Vagina (tissue), 2 donors: ENCODE measurements around the gene SHC3. TPM values are rescaled to one million over a fixed set of nuclear protein-coding genes. Genes with fewer than 3 reads are reported as not detected.
A peak's percentile ranks its signal among the peaks of the same experiment; 100 is the strongest.

ENCODE experiments used
- DNase-seq, 2 donors: peaks; one replicate each; pipeline ENCODE4 v3.0.0-alpha.2; 2017; ENCODE audit errors: extremely low spot score in 2 of 2
- H3K27ac ChIP-seq: fragments of 200-600 bp; sonication (generic); one replicate; pipeline ENCODE4 v1.5.1; 2019
- H3K27me3 ChIP-seq: fragments of 200-600 bp; sonication (generic); one replicate; pipeline ENCODE4 v1.5.1; 2019
- H3K36me3 ChIP-seq, 2 donors: fragments of 200-600 bp; sonication (generic); one replicate each; pipeline ENCODE4 v1.5.1; 2017 to 2019
- H3K4me1 ChIP-seq: fragments of 200-600 bp; sonication (generic); one replicate; pipeline ENCODE4 v1.5.1; 2019
- H3K4me3 ChIP-seq, 2 donors: fragments of 200-600 bp; sonication (generic); 1 replicate in 1 of 2; 2 replicates in 1 of 2; pipeline ENCODE4 v1.5.1; 2016 to 2019
- H3K9me3 ChIP-seq: fragments of 200-600 bp; sonication (generic); one replicate; pipeline ENCODE4 v1.5.1; 2019
- POLR2A ChIP-seq, 2 donors: fragments of 450-650 bp; IDR thresholded peaks; one replicate each; pipeline ENCODE4 v1.6.1; 2017; ENCODE audit warnings: antibody characterized with exemption in 2 of 2, mild to moderate bottlenecking in 2 of 2, moderate library complexity in 2 of 2
- POLR2AphosphoS5 ChIP-seq, 2 donors: sonication (generic); formaldehyde crosslinking; IDR thresholded peaks; one replicate each; pipeline ENCODE4 v1.9.0; 2017; ENCODE audit warnings: antibody characterized with exemption in 2 of 2, mild to moderate bottlenecking in 2 of 2, low read depth in 1 of 2; ENCODE audit not compliant: insufficient read depth in 1 of 2
- intact Hi-C: fragments of 100-400 bp; cut with DNase I; formaldehyde crosslinking; loops from one replicate; pipeline ENCODE4 v1.15.1; 2023
- total RNA-seq: library from RNA; depleted of rRNA; stranded (reverse); fragments of >200 nt; gene quantifications from one replicate; pipeline ENCODE4 v1.2.3, GENCODE V29; 2016
- TF ChIP-seq, protein P1 (sequence below), 3 experiments: fragments of 450-650 bp in 2 of 3; fragments of 200-600 bp in 1 of 3; sonication (generic) in 1 of 3; IDR thresholded peaks; one replicate each; pipeline ENCODE4 v1.5.1; 2017 to 2019; ENCODE audit warnings: antibody characterized with exemption in 3 of 3, mild to moderate bottlenecking in 2 of 3, moderate library complexity in 2 of 3

SHC3 gene
- total RNA-seq, 1 donor from 2014 or later = 6.1 TPM

DNA sequence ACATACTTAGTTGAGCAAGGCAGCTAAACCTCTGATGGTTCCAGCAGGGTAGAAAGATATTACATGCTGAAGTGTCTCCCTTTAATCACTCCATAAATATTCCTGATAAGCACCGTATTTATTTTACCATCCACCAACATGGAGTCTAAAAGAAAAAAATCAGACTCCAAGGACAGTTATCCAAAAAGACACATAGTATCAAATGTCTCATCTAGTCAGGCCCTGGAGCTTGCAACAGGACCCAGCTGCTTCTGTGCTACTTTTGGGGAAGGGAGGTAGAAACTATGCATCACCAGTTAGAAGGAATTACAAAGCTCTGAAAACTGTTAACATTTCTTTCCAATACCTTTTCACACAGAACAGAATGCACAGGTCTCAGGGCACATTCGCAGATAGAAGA is 99.2 kb downstream of the SHC3 start:
- no peak for TF ChIP-seq POLR2A (IDR thresholded peaks at IDR 0.05)
- no peak for TF ChIP-seq POLR2AphosphoS5 (IDR thresholded peaks at IDR 0.05; ENCODE audit: insufficient read depth in 1 of 2, low read depth in 1 of 2)
- TF ChIP-seq, protein P1, sequence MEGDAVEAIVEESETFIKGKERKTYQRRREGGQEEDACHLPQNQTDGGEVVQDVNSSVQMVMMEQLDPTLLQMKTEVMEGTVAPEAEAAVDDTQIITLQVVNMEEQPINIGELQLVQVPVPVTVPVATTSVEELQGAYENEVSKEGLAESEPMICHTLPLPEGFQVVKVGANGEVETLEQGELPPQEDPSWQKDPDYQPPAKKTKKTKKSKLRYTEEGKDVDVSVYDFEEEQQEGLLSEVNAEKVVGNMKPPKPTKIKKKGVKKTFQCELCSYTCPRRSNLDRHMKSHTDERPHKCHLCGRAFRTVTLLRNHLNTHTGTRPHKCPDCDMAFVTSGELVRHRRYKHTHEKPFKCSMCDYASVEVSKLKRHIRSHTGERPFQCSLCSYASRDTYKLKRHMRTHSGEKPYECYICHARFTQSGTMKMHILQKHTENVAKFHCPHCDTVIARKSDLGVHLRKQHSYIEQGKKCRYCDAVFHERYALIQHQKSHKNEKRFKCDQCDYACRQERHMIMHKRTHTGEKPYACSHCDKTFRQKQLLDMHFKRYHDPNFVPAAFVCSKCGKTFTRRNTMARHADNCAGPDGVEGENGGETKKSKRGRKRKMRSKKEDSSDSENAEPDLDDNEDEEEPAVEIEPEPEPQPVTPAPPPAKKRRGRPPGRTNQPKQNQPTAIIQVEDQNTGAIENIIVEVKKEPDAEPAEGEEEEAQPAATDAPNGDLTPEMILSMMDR (IDR thresholded peaks at IDR 0.05) = no peak
- intact Hi-C loops = loop anchor here (10.0 kb wide), 1 partner anchor 95 kb away; the partner anchor contains the start of gene SHC3
- Histone ChIP-seq H3K9me3 (no peaks in the 10 kb centered on the region), H3K27me3 (no peaks in the 10 kb centered on the region), H3K27ac (peak overlapping the region; percentile 61), H3K4me3 (no peak overlapping the region), H3K36me3 (no peaks in the 10 kb centered on the region), H3K4me1 (peaks cover 16% of the 10 kb centered on the region)
- DNase-seq = peak in 1 of 2 donors; percentile 79

DNA sequence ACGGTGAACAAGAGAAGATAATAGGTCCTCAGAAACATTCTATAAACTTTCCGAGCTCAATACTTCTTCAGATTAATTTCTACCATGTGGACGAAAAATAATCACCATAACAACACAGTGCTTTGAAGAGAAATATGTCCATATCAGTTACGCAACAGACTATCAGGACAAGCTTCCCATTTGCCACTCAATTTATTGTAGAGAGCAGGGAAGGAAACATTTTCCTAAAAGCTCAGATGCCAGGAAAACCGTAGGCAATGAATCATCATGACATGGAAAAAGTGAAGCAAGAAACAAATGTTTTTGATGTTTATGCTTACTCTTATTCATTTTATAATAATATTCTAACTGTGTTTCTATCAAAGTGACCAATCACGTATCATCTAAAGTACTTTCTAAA is 99.8 kb downstream of the SHC3 start:
- no peak for DNase-seq
- Histone ChIP-seq H3K27me3 (no peaks in the 10 kb centered on the region), H3K27ac (peak overlapping the region; percentile 61), H3K36me3 (no peaks in the 10 kb centered on the region), H3K4me3 (no peak overlapping the region), H3K4me1 (peaks cover 16% of the 10 kb centered on the region), H3K9me3 (no peaks in the 10 kb centered on the region)
- TF ChIP-seq POLR2A (IDR thresholded peaks at IDR 0.05) = no peak
- no peak for TF ChIP-seq POLR2AphosphoS5 (IDR thresholded peaks at IDR 0.05; ENCODE audit: insufficient read depth in 1 of 2, low read depth in 1 of 2)
- TF ChIP-seq, protein P1 (IDR thresholded peaks at IDR 0.05) = no peak
- intact Hi-C loops = loop anchor here (10.0 kb wide), 1 partner anchor 96 kb away; the partner anchor contains the start of gene SHC3

DNA sequence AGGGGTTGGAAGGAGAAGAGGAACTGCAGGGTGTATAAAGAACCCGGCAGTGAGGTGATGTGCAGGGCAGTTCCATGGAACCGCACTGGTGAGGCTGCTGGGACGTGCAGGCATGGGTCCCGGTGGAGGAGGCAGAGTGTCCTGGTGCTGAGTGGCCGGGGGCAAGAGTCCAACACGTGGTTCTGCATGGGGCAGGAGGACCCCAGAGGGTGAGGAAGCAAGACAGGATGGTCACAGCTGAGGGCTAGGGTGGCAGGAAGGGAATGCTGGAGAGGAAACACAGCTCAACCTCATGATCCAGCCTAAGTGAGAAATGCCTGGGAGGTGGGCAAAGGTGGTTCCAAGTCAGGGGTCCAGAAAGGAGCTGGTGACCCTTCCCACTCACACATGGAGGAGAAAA is 100.2 kb downstream of the SHC3 start:
- Histone ChIP-seq H3K4me3 (no peak overlapping the region), H3K4me1 (peaks cover 16% of the 10 kb centered on the region), H3K36me3 (no peaks in the 10 kb centered on the region), H3K27ac (peak overlapping the region; percentile 61), H3K27me3 (no peaks in the 10 kb centered on the region), H3K9me3 (no peaks in the 10 kb centered on the region)
- intact Hi-C loops = loop anchor here (10.0 kb wide), 1 partner anchor 96 kb away; the partner anchor contains the start of gene SHC3
- DNase-seq = peak in 1 of 2 donors; percentile 87
- no peak for TF ChIP-seq POLR2AphosphoS5 (IDR thresholded peaks at IDR 0.05; ENCODE audit: insufficient read depth in 1 of 2, low read depth in 1 of 2)
- TF ChIP-seq, protein P1 (IDR thresholded peaks at IDR 0.05) = no peak
- TF ChIP-seq POLR2A (IDR thresholded peaks at IDR 0.05) = no peak

DNA sequence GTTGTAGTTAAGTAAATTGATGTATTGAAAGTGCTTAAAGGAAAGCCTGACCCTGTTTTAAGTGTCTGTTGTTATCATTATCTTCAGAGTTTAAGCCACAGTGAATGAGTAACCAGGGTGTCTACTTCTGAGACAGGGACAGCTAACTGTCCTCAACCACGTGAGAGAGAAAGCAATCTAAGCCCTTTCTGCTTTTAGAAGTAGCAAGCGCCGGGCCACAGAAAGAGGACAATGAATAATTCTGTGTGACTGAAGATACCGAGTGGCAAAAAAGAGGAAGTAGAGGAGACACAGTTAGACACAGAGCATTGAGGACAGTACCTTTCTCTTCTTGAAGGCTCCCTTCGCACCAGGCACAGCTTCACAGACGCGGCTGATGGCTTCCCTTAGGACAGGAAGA is 101.1 kb downstream of the SHC3 start:
- no peaks in the 10 kb centered on the region for H3K36me3 ChIP-seq
- no peaks in the 10 kb centered on the region for H3K27me3 ChIP-seq
- no peak overlapping the region for H3K4me3 ChIP-seq
- TF ChIP-seq POLR2AphosphoS5 (IDR thresholded peaks at IDR 0.05; ENCODE audit: insufficient read depth in 1 of 2, low read depth in 1 of 2) (no peak), POLR2A (IDR thresholded peaks at IDR 0.05) (no peak)
- TF ChIP-seq, protein P1 (IDR thresholded peaks at IDR 0.05) = no peak
- peaks cover 16% of the 10 kb centered on the region for H3K4me1 ChIP-seq
- intact Hi-C loops = loop anchor here (10.0 kb wide), 1 partner anchor 97 kb away; the partner anchor contains the start of gene SHC3
- peak in 1 of 2 donors; percentile 76 for DNase-seq
- peak overlapping the region; percentile 61 for H3K27ac ChIP-seq
- H3K9me3 ChIP-seq = no peaks in the 10 kb centered on the region

DNA sequence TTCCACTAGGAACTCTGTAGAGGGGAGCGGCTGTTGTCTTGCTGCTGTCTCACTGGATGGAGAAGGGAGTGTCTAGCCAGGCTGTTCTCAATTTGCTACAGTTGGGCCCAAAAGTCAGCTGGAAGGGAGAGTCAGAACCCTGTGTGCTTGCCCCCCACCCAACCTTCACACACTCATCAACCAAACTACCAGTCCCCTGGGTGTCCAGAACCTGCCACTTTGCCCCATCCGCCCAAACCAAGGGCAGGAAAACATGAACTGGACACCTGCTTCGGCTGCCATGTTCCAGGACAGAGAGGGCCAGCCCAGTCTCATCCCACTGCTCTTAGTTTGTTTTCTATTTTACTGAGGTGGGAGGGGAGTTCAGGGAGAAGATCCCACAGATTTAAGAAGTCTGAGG is 105.2 kb downstream of the SHC3 start:
- no peak overlapping the region for H3K27ac ChIP-seq
- no peaks in the 10 kb centered on the region for H3K9me3 ChIP-seq
- TF ChIP-seq POLR2AphosphoS5 (IDR thresholded peaks at IDR 0.05; ENCODE audit: insufficient read depth in 1 of 2, low read depth in 1 of 2) (no peak), POLR2A (IDR thresholded peaks at IDR 0.05) (no peak)
- TF ChIP-seq, protein P1 (IDR thresholded peaks at IDR 0.05) = no peak
- H3K4me3 ChIP-seq = no peak overlapping the region
- H3K4me1 ChIP-seq = peaks cover 13% of the 10 kb centered on the region
- intact Hi-C loops = loop anchor here (10.0 kb wide), 1 partner anchor 101 kb away; the partner anchor contains the start of gene SHC3
- no peaks in the 10 kb centered on the region for H3K36me3 ChIP-seq
- H3K27me3 ChIP-seq = no peaks in the 10 kb centered on the region
- DNase-seq = peak in 1 of 2 donors; percentile 93
